Upper lobe of right lung (tissue), 1 donor: ENCODE measurements around the gene IL10RA. TPM values are rescaled to one million over a fixed set of nuclear protein-coding genes. Genes with fewer than 3 reads are reported as not detected.
"Not testable (repeated sequence)": the region's sequence is repeated elsewhere in the genome, so short reads cannot be mapped to it uniquely, and the experiment has no call there.

Source experiments
- ATAC-seq: fragments of 200-7000 bp; cut with Tn5 transposase; one replicate; pipeline ENCODE4 v1.9.1; 2020; ENCODE audit warnings: mild to moderate bottlenecking, moderate library complexity
- DNase-seq: peaks from one replicate; pipeline ENCODE4 v3.0.0-alpha.2; 2020
- H3K27ac ChIP-seq: fragments of 200-600 bp; one replicate; pipeline ENCODE4 v1.8.0; 2022
- H3K27me3 ChIP-seq: fragments of 200-600 bp; one replicate; pipeline ENCODE4 v1.8.0; 2022; ENCODE audit warnings: mild to moderate bottlenecking
- H3K36me3 ChIP-seq: fragments of 200-600 bp; one replicate; pipeline ENCODE4 v1.8.0; 2022
- H3K4me1 ChIP-seq: fragments of 200-600 bp; one replicate; pipeline ENCODE4 v1.8.0; 2022
- H3K4me3 ChIP-seq: fragments of 200-600 bp; one replicate; pipeline ENCODE4 v1.8.0; 2022; ENCODE audit warnings: mild to moderate bottlenecking
- H3K9me3 ChIP-seq: fragments of 200-600 bp; one replicate; pipeline ENCODE4 v1.8.0; 2022
- intact Hi-C: fragments of 100-400 bp; cut with DNase I; formaldehyde crosslinking; loops from one replicate; pipeline ENCODE4 v1.11.0; 2022
- total RNA-seq: library from RNA; stranded (reverse); fragmentation: NEBNext Ultra II Directional; extraction: Animal tissue kit (Norgen Biotek cat#: 25700); gene quantifications from one replicate; pipeline ENCODE4 v1.2.1, GENCODE V29; 2021
- TF ChIP-seq, protein P1 (sequence below): fragments of 200-600 bp; IDR thresholded peaks from one replicate; pipeline ENCODE4 v1.8.0; 2022; ENCODE audit warnings: antibody characterized with exemption
- donor health status: DM: no; HTN: yes; CAD: no; lungs with severe emphysema.

The IL10RA gene
- total RNA-seq, 1 donor from 2014 or later: 33.8 TPM

DNA sequence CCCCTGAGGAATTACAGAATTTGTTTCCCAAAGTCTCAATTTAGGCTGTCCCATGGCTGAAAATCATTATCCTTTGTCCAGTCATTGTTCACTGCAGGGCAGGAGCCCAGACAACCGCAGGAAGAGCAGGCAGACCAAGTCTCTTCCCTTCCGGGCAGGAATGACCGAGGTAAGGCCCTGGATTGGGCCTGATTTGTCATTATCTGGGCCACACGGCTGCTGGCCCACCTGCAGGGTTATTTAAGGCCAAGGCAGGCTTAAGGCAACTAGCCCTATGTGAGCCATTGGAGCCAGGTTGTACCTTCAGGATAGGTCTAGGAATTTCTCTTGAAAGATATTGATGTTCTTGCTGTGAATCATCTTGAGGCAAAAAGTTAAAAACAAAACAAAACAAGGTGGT lies 9.7 kb upstream of the IL10RA start:
- DNase-seq (no peak), ATAC-seq (no peak)
- Histone ChIP-seq H3K27ac (no peak overlapping the region), H3K27me3 (no peaks in the 10 kb centered on the region), H3K36me3 (no peaks in the 10 kb centered on the region), H3K9me3 (no peaks in the 10 kb centered on the region), H3K4me1 (peaks cover 32% of the 10 kb centered on the region), H3K4me3 (no peak overlapping the region)
- TF ChIP-seq, protein P1, sequence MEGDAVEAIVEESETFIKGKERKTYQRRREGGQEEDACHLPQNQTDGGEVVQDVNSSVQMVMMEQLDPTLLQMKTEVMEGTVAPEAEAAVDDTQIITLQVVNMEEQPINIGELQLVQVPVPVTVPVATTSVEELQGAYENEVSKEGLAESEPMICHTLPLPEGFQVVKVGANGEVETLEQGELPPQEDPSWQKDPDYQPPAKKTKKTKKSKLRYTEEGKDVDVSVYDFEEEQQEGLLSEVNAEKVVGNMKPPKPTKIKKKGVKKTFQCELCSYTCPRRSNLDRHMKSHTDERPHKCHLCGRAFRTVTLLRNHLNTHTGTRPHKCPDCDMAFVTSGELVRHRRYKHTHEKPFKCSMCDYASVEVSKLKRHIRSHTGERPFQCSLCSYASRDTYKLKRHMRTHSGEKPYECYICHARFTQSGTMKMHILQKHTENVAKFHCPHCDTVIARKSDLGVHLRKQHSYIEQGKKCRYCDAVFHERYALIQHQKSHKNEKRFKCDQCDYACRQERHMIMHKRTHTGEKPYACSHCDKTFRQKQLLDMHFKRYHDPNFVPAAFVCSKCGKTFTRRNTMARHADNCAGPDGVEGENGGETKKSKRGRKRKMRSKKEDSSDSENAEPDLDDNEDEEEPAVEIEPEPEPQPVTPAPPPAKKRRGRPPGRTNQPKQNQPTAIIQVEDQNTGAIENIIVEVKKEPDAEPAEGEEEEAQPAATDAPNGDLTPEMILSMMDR: no peak
- intact Hi-C loops: no loop called here

DNA sequence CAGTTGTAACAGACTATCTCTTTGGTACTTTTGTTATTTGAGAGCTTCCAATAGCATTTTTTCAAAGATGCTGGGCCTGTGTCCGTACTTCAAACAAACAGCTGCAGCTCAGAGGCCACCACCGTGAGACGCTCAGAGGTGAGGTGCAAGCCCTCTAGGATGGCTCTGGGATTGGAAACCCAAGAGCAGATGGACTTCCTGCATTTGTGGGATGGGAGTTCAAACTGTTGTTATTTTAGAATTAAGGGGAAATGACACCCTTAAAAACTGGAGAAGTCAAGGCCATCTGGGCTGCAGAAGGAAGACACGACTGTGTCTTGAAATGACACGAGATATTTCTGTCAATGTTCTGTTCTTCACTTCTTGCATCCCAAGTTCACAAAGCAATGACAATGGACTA lies 9.2 kb upstream of the IL10RA start:
- H3K36me3 ChIP-seq: no peaks in the 10 kb centered on the region
- H3K4me1 ChIP-seq: peaks cover 32% of the 10 kb centered on the region
- TF ChIP-seq, protein P1: no peak
- no peaks in the 10 kb centered on the region for H3K9me3 ChIP-seq
- H3K27ac ChIP-seq: no peak overlapping the region
- no peak for DNase-seq
- intact Hi-C loops: no loop called here
- H3K27me3 ChIP-seq: no peaks in the 10 kb centered on the region
- no peak overlapping the region for H3K4me3 ChIP-seq
- no peak for ATAC-seq

DNA sequence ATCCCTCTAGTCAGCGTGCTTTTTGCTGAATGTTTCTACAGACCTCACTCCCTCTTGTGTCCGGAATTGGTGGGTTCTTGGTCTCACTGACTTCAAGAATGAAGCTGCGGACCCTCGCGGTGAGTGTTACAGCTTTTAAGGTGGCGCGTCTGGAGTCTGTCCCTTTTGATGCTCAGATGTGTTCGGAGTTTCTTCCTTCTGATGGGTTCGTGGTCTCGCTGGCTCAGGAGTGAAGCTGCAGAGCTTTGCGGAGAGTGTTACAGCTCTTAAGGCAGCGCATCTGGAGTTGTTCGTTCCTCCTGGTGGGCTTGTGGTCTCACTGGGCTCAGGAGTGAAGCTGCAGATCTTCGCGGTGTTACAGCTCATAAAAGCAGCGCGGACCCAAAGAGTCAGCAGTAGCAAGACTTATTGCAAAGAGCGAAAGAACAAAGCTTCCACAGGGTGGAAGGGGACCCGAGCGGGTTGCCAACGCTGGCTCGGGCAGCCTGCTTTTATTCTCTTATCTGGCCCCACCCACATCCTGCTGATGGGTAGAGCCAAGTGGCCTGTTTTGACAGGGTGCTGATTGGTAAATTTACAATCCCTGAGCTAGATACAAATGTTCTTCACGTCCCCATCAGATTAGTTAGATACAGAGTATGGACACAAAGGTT lies 8.5 kb upstream of the IL10RA start:
- peaks cover 26% of the 10 kb centered on the region for H3K4me1 ChIP-seq
- intact Hi-C loops, H3K4me3 ChIP-seq, ATAC-seq, H3K27me3 ChIP-seq, DNase-seq, H3K9me3 ChIP-seq, H3K27ac ChIP-seq, H3K36me3 ChIP-seq: not testable (repeated sequence)

DNA sequence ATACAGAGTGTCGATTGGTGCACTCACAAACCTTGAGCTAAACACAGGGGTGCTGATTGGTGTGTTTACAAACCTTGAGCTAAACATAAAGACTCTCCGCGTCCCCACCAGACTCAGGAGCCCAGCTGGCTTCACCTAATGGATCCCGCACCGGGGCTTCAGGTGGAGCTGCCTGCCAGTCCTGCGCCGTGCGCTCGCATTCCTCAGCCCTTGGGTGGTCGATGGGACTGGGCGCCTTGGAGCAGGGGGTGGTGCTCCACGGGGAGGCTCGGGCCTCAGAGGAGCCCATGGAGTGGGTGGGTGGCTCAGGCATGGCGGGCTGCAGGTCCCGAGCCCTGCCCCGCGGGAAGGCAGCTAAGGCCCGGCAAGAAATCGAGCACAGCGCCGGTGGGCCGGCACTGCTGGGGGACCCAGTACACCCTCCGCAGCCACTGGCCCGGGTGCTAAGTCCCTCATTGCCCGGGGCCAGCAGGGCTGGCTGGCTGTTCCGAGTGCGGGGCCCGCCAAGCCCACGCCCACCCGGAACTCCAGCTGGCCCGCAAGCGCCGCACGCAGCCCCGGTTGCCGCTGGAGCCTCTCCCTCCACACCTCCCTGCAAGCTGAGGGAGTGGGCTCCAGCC lies 7.8 kb upstream of the IL10RA start:
- H3K4me3 ChIP-seq, H3K9me3 ChIP-seq, H3K27ac ChIP-seq, intact Hi-C loops, H3K27me3 ChIP-seq, ATAC-seq, DNase-seq, H3K36me3 ChIP-seq: not testable (repeated sequence)
- peaks cover 19% of the 10 kb centered on the region for H3K4me1 ChIP-seq

DNA sequence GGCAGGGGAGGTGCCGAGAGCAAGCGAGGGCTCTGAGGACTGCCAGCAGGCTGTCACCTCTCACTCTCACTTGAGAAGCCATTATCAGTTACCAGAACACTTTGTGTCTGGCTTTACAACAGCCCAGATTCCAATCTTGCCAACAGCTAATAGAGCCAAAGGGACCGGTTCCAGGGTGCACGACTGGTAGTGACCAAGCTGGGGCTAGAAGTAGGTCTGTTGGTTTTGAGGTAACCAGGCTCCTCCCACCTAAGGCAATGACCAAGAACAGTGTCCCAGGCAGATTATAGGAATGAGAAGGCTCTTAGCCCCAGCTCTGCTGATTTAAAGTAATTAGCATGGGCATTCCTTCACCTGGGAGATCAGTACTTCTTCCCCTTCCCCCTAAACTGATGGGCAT lies 7.2 kb upstream of the IL10RA start:
- Histone ChIP-seq H3K27me3 (no peaks in the 10 kb centered on the region), H3K4me1 (peaks cover 13% of the 10 kb centered on the region), H3K36me3 (no peaks in the 10 kb centered on the region), H3K4me3 (no peak overlapping the region), H3K27ac (no peak overlapping the region), H3K9me3 (no peaks in the 10 kb centered on the region)
- intact Hi-C loops: no loop called here
- no peak for ATAC-seq
- TF ChIP-seq, protein P1: no peak
- DNase-seq: no peak

DNA sequence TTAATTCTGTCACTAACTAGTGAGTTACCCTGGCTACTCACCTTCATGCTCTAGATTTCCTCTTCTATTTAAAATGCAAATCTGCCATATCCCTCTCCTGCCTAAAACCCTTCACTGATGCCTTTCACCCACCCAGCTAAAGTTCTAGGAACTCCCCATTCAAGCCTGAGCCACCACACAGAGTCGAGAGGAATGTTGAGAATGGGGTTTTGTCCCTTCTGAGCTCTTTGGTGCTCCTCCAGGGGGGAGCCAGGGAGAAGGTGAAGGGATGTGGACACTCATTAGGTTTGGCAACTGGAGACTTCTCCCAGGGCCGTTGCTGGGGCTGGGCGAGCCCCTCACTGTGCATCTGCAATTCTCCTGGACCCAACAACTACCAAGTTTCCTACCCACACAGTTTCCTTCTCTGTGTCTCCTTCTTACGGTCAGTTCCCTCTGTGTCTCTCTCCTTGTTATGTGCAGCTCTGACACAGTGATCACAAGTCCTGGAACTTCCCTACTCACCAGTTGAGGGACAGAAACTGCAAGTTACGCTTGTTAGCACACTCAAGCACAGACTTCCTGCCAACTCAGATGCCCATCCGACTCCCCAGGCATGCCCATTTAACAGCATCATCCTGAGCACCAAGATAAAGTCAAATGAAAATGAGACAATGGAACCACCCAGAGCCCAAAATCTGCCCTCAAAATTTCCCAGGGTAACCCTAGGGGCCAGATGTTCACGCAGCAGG lies 6.5 kb upstream of the IL10RA start:
- H3K4me1 ChIP-seq: peaks cover 9% of the 10 kb centered on the region

More for the DNA sequence above, 6.5 kb upstream of the IL10RA start:
- peak; percentile 92 for ATAC-seq
- intact Hi-C loops: no loop called here
- H3K36me3 ChIP-seq: no peaks in the 10 kb centered on the region
- DNase-seq: no peak
- no peaks in the 10 kb centered on the region for H3K9me3 ChIP-seq
- no peak overlapping the region for H3K4me3 ChIP-seq
- TF ChIP-seq, protein P1: no peak
- no peaks in the 10 kb centered on the region for H3K27me3 ChIP-seq
- H3K27ac ChIP-seq: peak overlapping the region; percentile 42
